Naive thymus-derived CD8-positive, alpha-beta T cell (primary cell): Measurements from ENCODE around the gene PCBP1. TPM values are rescaled to one million over a fixed set of nuclear protein-coding genes. Genes with fewer than 3 reads are reported as not detected.
A peak's percentile ranks its signal among the peaks of the same experiment; 100 is the strongest.
"Not testable (repeated sequence)": the region's sequence is repeated elsewhere in the genome, so short reads cannot be mapped to it uniquely, and the experiment has no call there.

Experiments used
- ATAC-seq, 2 donors: fragments of 150-1000 bp; cut with Tn5 transposase in 1 of 2; sonication (Bioruptor Pico), chemical (Tn5 transposase) in 1 of 2; 1 replicate in 1 of 2; 2 replicates in 1 of 2; pipeline ENCODE4 v1.10.0; 2021; ENCODE audit warnings: mild to moderate bottlenecking in 2 of 2, moderate library complexity in 2 of 2
- POLR2A ChIA-PET: fragments of 350-600 bp; sonication (Branson Sonifier 250); formaldehyde crosslinking; loops from one replicate; lab custom pipeline; 2021; ENCODE audit warnings: antibody characterized with exemption; lab: Charles Lee
- DNase-seq, 10 donors: peaks; one replicate each; pipeline versions ENCODE4 v3.0.0 to v3.0.0-alpha.2; 2020 to 2022
- H3K27ac Mint-ChIP-seq, 10 donors: one replicate each; pipeline ENCODE4 v1.8.0; 2020 to 2022; ENCODE audit warnings: mild to moderate bottlenecking in 10 of 10, mixed read lengths in 10 of 10, moderate library complexity in 4 of 10, inconsistent platforms in 1 of 10
- H3K27me3 Mint-ChIP-seq, 5 donors: one replicate each; pipeline ENCODE4 v1.8.0; 2021 to 2022; ENCODE audit warnings: mixed read lengths in 5 of 5
- H3K36me3 Mint-ChIP-seq, 3 donors: one replicate each; pipeline ENCODE4 v1.8.0; 2020 to 2022; ENCODE audit warnings: mixed read lengths in 3 of 3, mild to moderate bottlenecking in 2 of 3, inconsistent platforms in 1 of 3
- H3K4me1 Mint-ChIP-seq, 4 donors: one replicate each; pipeline ENCODE4 v1.8.0; 2021 to 2022; ENCODE audit warnings: mixed read lengths in 4 of 4
- H3K4me3 Mint-ChIP-seq, 10 donors: one replicate each; pipeline ENCODE4 v1.8.0; 2020 to 2022; ENCODE audit warnings: mild to moderate bottlenecking in 10 of 10, mixed read lengths in 10 of 10, moderate library complexity in 6 of 10, inconsistent platforms in 1 of 10
- H3K9me3 Mint-ChIP-seq, 9 donors: one replicate each; pipeline ENCODE4 v1.8.0; 2020 to 2022; ENCODE audit warnings: mixed read lengths in 9 of 9, mild to moderate bottlenecking in 3 of 9, inconsistent platforms in 1 of 9, moderate library complexity in 1 of 9
- polyA plus RNA-seq, 3 donors: library from polyadenylated mRNA; unstranded; fragments of 300-500 nt; fragmentation: Illumina TruSeq; gene quantifications; one replicate each; pipeline ENCODE4 v1.2.3, GENCODE V29; 2021
- total RNA-seq, 8 experiments: library from RNA in 2 of 8; stranded (reverse) in 2 of 8; gene quantifications; one replicate each; pipeline ENCODE4 v1.2.3 and lab custom pipeline; 2021 to 2026

Gene PCBP1
- total and polyA plus RNA-seq, 5 experiments from 2014 or later, result 159 to 393 (median 218) TPM

DNA sequence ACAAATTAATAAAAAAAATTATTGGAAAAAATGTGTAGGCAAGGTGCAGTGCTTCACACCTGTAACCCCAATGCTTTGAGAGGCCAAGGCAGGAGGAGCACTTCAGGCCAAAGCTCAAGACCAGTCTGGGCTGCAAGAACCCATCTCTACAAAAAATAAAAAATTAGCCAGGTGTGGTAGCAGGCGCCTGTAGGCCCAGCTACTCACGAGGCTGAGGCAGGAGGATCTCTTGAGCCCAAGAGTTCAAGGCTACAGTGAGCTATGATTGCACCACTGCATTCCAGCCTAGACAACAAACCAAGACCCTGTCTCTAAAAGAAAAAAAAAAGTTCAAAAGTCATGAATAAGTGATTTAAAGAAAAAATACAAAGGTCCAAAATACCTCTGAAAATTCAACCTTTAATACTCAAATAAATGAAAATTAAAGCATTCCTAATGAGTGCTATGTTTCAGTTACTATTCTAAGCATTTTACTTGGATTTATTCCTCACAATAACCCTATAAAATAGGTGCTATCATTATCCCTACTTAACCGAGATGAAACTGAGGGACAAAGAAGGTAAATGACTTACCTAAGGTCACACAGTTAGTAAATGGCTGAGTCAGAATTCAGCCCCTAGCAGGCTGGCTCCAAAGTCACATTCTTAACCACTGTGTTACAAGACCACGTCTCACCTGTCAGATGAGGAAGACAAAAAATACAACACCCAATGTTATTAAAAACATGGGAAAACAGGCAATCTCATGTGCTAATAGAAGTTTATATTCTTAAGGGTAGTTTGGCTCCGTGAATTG is 36.4 kb upstream of the PCBP1 start:
- Mint-ChIP-seq H3K4me3 (no peak overlapping the region), H3K27ac (peak overlapping the region in 5 of 10 donors; percentile 3 to 56 (median 29)), H3K4me1 (peaks cover 0 to 8% (median 2%) of the 10 kb centered on the region in 4 donors), H3K9me3 (no peaks in the 10 kb centered on the region), H3K36me3 (peaks cover 4 to 81% (median 17%) of the 10 kb centered on the region in 3 donors), H3K27me3 (no peaks in the 10 kb centered on the region)
- DNase-seq (no peak), ATAC-seq (no peak)
- POLR2A ChIA-PET, result no interaction called here

DNA sequence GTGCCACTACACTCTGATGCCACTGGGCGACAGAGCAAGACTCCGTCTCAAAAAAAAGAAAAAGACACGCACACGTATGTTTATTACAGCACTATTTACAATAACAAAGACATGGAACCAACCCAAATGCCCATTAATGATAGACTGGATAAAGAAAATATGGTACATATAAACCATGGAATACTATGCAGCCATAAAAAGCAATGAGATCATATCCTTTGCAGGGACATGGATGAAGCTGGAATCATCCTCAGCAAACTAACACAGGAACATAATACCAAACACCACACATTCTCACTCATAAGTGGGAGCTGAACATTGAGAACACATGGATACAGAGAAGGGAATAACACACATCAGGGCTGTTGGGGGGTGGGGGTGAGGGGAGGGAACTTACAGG is 32.0 kb upstream of the PCBP1 start:
- POLR2A ChIA-PET, result not testable (repeated sequence)

DNA sequence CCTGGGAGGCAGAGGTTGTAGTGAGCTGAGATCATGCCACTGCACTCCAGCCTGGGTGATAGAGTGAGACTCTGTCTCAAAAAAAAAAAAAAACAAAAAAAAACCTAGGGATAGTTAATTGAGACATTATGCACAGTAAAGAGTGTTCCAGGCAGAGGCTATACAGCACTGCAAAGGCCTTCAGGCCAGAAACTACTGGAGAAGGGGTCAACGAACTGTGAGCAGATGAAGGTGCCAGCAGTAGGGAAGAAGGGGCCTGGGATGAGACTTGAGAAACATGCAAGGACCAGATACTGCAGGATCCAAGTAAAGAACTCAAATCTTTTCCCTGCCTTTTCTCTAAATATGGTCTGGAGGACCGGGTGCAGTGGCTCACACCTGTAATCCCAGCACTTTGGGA is 26.0 kb upstream of the PCBP1 start:
- Mint-ChIP-seq H3K27me3 (no peaks in the 10 kb centered on the region), H3K4me1 (peaks cover 10 to 22% (median 18%) of the 10 kb centered on the region in 4 donors), H3K9me3 (no peaks in the 10 kb centered on the region), H3K36me3 (peaks cover 0 to 68% (median 12%) of the 10 kb centered on the region in 3 donors), H3K4me3 (no peak overlapping the region), H3K27ac (no peak overlapping the region)
- ATAC-seq, result no peak
- POLR2A ChIA-PET, result interaction anchor here (0.7 to 1.3 kb wide), 5 partner anchors 14 to 111 kb away, joined by 3 read pairs; no protein-coding TSS in a partner anchor
- no peak for DNase-seq

More for the DNA sequence above, 32.0 kb upstream of the PCBP1 start:
- not testable (repeated sequence) for H3K4me3 Mint-ChIP-seq, H3K27ac Mint-ChIP-seq, DNase-seq, H3K9me3 Mint-ChIP-seq, ATAC-seq, H3K27me3 Mint-ChIP-seq, H3K4me1 Mint-ChIP-seq
- peaks cover 4 to 72% (median 17%) of the 10 kb centered on the region in 3 donors for H3K36me3 Mint-ChIP-seq

DNA sequence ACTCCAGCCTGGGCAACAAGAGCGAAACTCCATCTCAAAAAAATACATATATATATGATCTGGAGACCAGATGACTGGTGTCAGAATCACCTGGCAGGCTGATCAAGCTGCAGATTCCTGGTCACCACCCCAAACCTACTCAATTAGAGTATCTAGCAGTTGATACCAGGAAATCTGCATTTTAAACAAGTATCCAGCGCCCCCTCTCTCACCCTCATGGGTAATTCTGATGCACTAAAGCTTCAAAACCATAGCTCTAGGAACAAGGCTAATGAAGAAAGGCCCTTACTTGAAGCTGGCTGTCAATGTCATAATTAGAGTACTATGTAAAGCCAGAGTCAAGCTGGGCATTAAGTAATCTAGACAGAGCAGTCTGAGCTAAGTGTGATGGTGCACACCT is 25.0 kb upstream of the PCBP1 start:
- Mint-ChIP-seq H3K4me3 (no peak overlapping the region), H3K27me3 (no peaks in the 10 kb centered on the region), H3K9me3 (no peaks in the 10 kb centered on the region), H3K36me3 (peaks cover 0 to 64% (median 14%) of the 10 kb centered on the region in 3 donors), H3K4me1 (peaks cover 15 to 29% (median 23%) of the 10 kb centered on the region in 4 donors), H3K27ac (peak overlapping the region in 3 of 10 donors; percentile 60 to 76 (median 67))
- no peak for DNase-seq
- no peak for ATAC-seq
- POLR2A ChIA-PET, result interaction anchor here (0.5 to 2.6 kb wide), 7 partner anchors 18 to 147 kb away, joined by 3 to 11 read pairs (median 3); partner anchors contain the start of genes MXD1 and PCBP1

DNA sequence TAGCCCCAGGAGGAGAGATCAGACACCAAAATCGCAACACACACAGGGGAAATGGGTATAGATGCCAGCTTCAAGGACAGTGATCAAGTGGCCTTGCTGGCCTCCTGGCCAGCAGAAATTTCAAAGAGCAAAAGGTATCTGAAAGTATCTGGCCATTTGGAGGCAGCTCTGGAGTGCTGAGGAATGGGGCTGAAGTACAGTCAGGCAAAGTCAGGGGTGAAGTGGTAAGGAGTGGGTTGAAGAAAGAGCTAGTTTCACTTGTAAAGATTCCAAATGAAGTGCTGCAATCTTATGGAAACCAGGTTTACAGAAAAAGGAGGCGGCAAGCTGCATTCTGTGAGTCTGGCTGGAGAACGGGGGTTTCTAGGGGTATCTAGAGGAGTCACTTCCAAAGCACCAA is 19.2 kb upstream of the PCBP1 start:
- no peak for DNase-seq
- Mint-ChIP-seq H3K4me3 (peak overlapping the region in 9 of 10 donors; percentile 35 to 85 (median 59)), H3K9me3 (no peaks in the 10 kb centered on the region), H3K36me3 (peaks cover 0 to 29% (median 11%) of the 10 kb centered on the region in 3 donors), H3K27ac (peak overlapping the region; percentile 86 to 98 (median 95)), H3K4me1 (peaks cover 24 to 56% (median 53%) of the 10 kb centered on the region in 4 donors), H3K27me3 (no peaks in the 10 kb centered on the region)
- no peak for ATAC-seq
- POLR2A ChIA-PET, result interaction anchor here (0.7 to 11.3 kb wide), 9 partner anchors 17 to 216 kb away, joined by 3 to 239 read pairs (median 7); partner anchors contain the start of genes C2orf42, MXD1 and PCBP1

DNA sequence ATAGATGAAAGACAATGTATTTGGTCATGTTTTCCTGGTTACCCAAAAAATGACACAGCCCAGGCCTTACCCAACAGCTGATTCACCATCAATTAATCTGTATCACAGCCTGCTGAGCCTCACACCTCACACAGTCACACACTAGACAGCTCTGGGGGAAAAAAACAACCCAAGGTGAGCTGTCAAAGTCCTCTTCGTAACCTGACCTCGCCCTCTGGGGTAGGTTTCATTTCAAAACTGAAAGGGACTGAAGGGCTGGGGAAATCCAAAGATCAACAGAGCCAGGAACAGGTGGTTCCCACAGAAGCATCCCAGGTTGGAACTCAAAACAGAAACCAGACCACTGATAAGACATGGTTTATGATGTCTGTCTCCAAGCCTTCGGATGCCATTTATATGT is 18.2 kb upstream of the PCBP1 start:
- Mint-ChIP-seq H3K4me1 (peaks cover 20 to 58% (median 55%) of the 10 kb centered on the region in 4 donors), H3K4me3 (peak overlapping the region; percentile 35 to 85 (median 66)), H3K36me3 (peaks cover 4 to 26% (median 13%) of the 10 kb centered on the region in 3 donors), H3K27me3 (no peaks in the 10 kb centered on the region), H3K27ac (peak overlapping the region; percentile 86 to 98 (median 95)), H3K9me3 (no peaks in the 10 kb centered on the region)
- ATAC-seq, result peak; percentile 87 to 88
- POLR2A ChIA-PET, result interaction anchor here (0.6 to 11.3 kb wide), 13 partner anchors 16 to 672 kb away, joined by 3 to 239 read pairs (median 4); partner anchors contain the start of genes C2orf42, MXD1, PCBP1 and SNRNP27
- DNase-seq, result peak; percentile 19 to 76 (median 66)

DNA sequence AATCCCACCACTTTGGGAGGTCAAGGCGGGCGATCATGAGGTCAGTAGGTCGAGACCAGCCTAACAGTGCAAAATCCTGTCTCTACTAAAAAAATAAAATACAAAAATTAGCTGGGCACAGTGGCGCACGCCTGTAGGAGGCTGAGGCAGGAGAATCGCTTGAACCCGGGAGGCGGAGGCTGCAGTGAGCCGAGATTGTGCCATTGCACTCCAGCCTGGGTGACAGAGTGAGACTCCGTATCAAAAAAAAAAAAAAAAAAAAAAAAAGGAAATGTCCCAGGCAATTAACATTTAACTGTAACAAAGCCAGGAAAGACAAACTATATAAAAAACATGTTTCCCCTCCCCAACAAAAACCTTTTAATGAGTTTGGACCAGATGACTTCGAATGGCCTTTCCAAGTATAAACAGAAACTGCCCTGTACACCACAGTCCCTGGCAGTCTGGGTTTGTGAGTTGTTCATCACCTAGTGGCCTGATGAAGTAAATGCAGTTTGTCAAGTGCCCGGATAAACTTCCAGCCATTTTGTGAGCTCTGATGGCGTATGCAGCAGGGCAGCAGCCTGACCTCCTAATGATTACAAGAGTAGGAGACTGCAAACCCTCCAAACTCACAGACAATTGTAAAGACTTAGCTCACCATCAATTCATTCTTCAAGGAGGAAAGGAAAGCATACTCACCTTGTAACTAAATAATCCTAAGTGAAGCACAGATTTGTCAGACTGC is 16.6 kb upstream of the PCBP1 start:
- peak overlapping the region; percentile 54 to 86 (median 76) for H3K4me3 Mint-ChIP-seq

DNA sequence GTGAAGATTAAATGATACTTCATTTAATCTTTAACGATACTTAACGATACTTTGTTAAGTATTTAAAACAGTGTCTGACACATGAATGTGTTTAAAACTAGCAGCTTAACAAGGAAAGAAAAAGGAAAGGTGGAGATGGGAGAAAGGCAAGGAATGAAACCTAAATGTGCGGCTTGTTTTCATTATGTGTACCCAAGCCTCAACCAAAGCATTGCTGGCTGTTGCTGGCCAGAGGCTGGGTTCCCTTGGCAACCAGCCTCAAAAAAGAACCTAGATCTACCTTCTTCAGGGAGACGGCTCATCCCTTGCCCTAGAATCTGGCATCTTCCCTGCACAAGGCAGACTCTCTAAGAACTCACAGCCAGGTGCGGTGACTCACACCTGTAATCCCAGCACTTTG is 13.8 kb upstream of the PCBP1 start:
- DNase-seq (no peak), ATAC-seq (no peak)
- POLR2A ChIA-PET, result interaction anchor here (0.7 to 11.3 kb wide), 6 partner anchors 10 to 121 kb away, joined by 3 to 239 read pairs (median 4); partner anchors contain the start of gene PCBP1
- H3K4me3 Mint-ChIP-seq, result peak overlapping the region in 5 of 10 donors; percentile 4 to 48 (median 13)
- H3K27ac Mint-ChIP-seq, result peak overlapping the region in 9 of 10 donors; percentile 33 to 89 (median 72)
- no peaks in the 10 kb centered on the region for H3K27me3 Mint-ChIP-seq
- H3K36me3 Mint-ChIP-seq, result peaks cover 9 to 39% (median 20%) of the 10 kb centered on the region in 3 donors
- H3K9me3 Mint-ChIP-seq, result no peaks in the 10 kb centered on the region
- peaks cover 12 to 49% (median 45%) of the 10 kb centered on the region in 4 donors for H3K4me1 Mint-ChIP-seq

More for the DNA sequence above, 16.6 kb upstream of the PCBP1 start:
- Mint-ChIP-seq H3K27me3 (no peaks in the 10 kb centered on the region), H3K9me3 (no peaks in the 10 kb centered on the region), H3K4me1 (peaks cover 17 to 57% (median 52%) of the 10 kb centered on the region in 4 donors), H3K36me3 (peaks cover 4 to 28% (median 14%) of the 10 kb centered on the region in 3 donors), H3K27ac (peak overlapping the region; percentile 86 to 100 (median 96))
- ATAC-seq (peak; percentile 63 to 68), DNase-seq (peak in 9 of 10 donors; percentile 38 to 81 (median 65))
- POLR2A ChIA-PET, result interaction anchor here (0.6 to 11.3 kb wide), 26 partner anchors 10 to 247 kb away, joined by 3 to 239 read pairs (median 6); partner anchors contain the start of genes C2orf42, MXD1, PCBP1 and SNRNP27

DNA sequence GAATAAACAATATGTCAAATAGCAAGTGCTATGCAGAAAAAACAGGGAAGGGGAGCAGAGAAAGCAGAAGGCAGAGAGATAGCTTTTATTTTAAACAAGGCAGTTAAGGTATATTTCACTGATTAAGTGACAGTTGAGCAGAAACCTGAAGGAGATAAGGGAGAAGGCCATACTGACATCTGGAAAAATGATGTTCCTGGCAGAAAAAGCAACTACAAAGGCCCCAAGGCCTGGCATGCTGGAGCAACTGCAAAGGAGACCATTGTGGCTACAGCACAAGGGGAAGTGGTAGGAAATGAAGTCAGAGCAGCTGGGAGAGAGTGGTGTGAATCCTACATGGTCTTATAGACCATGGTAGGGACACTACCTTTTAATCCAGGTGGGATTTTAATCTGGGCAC is 8.9 kb upstream of the PCBP1 start:
- Mint-ChIP-seq H3K4me1 (peaks cover 9 to 55% (median 44%) of the 10 kb centered on the region in 4 donors), H3K4me3 (peak overlapping the region in 3 of 10 donors; percentile 12 to 24 (median 20)), H3K27ac (peak overlapping the region in 7 of 10 donors; percentile 9 to 81 (median 65)), H3K9me3 (no peaks in the 10 kb centered on the region), H3K27me3 (no peaks in the 10 kb centered on the region), H3K36me3 (peaks cover 8 to 80% (median 39%) of the 10 kb centered on the region in 3 donors)
- ATAC-seq (no peak), DNase-seq (no peak)
- POLR2A ChIA-PET, result interaction anchor here (1.3 to 21.0 kb wide), 3 partner anchors 7 to 54 kb away, joined by 4 to 1727 read pairs (median 239); partner anchors contain the start of gene PCBP1

DNA sequence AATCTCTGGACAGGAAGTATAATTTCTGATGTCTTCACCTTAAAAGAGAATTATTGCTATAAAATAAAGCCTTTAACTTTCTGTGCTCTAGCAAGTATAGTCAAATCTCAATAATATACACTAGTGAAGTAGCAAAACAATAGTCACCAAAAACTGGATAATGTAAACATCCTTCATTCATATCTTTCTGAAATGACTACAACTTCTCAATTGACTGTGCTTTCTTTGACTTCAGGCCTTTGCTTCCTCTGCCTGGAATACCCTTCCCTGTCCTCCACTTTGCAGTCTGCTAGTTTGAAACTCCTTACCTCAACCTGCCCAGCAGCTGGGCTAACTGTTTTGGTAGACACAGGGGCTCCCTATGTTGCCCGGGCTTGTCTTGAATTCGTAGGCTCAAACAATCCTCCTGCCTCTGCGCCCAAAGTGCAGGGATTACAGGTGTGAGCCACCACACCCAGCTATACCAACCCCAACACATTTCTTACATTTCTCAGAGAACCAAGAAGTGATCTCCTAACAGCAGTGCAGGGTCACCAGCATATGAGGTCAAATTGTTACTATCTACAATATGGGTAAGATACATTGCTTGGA is 6.6 kb upstream of the PCBP1 start:
- Mint-ChIP-seq H3K9me3 (no peaks in the 10 kb centered on the region), H3K36me3 (peaks cover 7 to 65% (median 39%) of the 10 kb centered on the region in 3 donors), H3K27ac (peak overlapping the region in 6 of 10 donors; percentile 16 to 84 (median 69)), H3K27me3 (no peaks in the 10 kb centered on the region), H3K4me1 (peaks cover 24 to 66% (median 61%) of the 10 kb centered on the region in 4 donors), H3K4me3 (peak overlapping the region in 1 of 10 donors; percentile 49)
- POLR2A ChIA-PET, result interaction anchor here (1.1 to 21.0 kb wide), 4 partner anchors 8 to 52 kb away, joined by 4 to 1727 read pairs (median 430); no protein-coding TSS in a partner anchor
- ATAC-seq (no peak), DNase-seq (no peak)

DNA sequence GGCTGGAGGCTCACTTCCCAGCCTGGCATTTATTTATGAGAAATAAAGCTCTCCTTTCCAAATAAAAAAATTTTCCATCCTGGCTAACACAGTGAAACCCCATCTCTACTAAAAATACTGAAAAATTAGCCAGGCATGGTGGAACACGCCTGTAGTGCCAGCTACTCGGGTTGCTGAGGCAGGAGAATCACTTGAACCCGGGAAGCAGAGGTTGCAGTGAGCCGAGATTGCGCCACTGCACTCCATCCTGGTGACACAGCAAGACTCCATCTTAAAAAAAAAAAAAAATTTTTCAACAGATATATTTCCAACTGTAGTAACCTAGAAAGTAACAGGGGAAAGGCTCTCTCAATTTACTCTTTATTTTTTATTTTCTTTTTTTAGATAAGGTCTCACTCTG is 6.1 kb upstream of the PCBP1 start:
- Mint-ChIP-seq H3K4me1 (peaks cover 25 to 71% (median 66%) of the 10 kb centered on the region in 4 donors), H3K27me3 (no peaks in the 10 kb centered on the region), H3K36me3 (peaks cover 7 to 60% (median 39%) of the 10 kb centered on the region in 3 donors), H3K9me3 (no peaks in the 10 kb centered on the region), H3K27ac (peak overlapping the region in 4 of 10 donors; percentile 63 to 84 (median 69)), H3K4me3 (no peak overlapping the region)
- POLR2A ChIA-PET, result interaction anchor here (1.1 to 21.0 kb wide), 4 partner anchors 8 to 52 kb away, joined by 4 to 1727 read pairs (median 430); no protein-coding TSS in a partner anchor
- DNase-seq (no peak), ATAC-seq (no peak)
